ENCODE results near the gene HEXA.

Gene HEXA

DNA sequence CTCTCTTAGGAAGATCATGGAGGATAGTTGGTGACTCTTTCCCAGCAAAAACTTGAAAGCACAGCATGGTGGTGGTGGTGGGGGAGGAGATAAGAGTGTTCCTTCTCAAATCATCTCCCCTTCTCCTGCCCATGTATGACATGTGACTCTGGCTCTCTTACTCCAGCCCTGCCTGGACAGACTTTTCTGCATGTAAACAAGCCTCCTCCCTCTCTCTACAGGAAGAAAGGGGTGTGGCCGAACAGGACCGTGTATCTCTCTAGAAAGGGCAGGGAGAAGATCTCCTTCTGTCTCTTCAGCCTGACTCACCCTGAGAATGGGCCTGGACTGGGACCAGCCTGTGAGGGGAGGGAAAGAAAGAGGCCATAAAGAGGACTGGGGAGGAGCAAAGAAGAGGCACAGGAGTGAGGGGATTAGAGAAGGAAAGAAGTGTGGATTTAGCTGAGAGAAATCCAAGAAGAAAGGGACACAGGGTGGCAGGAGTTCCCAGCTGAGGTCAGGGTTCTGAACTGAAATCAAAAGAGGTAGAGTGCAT, 57.3 kb downstream of the HEXA start:
- DNase-seq = no peak

DNA sequence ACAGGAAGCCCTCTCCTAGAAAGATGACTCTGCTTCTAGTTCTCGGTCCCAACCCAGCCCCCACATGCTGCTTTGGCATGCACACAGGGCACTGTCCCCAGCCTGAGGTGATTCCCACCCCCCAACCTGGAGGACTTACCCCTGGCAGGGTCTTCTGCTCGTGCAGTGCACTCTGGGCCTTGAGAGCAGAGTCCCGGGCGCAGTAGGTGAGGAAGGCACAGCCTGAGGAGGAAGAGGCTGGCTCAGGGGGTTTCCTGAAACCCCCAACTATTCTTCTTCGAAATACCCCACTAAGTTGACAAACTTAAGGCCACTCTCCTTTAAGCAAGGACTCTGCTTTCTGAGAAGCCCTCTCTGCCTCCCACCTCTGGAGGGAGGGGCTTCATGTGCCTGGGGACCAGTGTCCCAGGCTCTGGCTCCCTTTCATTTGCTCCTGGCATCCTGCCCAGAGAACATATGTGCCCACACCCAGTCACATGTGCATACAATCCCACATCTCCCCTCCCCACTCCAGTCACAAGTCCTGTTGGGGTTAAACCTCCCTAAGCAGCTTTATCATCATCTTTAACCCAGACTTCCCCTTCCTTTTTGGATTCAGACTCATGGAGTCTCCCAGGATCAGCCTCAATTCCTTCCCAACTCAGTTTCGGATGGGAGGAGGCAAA, 60.0 kb downstream of the HEXA start:
- DNase-seq = no peak

DNA sequence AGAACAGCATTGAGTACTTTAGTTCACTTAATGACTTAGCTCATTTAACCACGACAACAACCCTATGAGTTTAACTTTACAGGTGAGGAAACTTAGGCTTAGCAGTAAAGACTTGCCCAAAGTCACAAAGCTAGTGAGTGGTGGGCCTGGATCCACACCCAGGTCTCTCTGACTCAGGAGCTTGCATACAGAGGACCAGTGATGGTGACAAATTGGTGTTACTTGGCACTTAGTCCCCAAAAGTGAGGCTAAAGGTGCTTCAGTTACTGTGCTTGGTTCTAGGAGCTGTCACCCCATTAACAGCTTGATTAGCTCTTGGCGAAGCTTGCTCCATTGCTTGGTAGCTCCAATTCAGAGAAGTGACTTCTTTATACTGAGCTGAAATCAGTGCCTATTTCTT, 61.9 kb downstream of the HEXA start:
- DNase-seq = no peak

DNA sequence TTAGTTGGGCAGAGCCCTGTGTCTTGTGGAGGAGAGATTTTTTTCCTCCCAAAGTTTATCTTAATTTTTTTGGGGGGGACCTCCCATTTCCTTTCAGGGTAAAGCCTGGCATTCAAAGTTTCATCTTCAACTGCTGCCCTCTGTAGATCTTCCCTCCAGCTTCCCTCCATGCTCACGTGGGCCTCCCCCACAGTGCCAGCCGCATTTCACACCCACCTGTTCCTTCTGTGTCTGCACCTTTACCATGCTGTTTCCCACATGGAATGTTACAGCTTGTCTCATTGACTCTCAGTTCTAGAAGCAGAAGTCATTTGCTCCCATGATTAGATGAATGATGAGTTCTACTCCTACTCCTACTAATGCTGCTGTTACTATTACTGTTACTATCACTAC, 62.4 kb downstream of the HEXA start:
- DNase-seq = no peak

DNA sequence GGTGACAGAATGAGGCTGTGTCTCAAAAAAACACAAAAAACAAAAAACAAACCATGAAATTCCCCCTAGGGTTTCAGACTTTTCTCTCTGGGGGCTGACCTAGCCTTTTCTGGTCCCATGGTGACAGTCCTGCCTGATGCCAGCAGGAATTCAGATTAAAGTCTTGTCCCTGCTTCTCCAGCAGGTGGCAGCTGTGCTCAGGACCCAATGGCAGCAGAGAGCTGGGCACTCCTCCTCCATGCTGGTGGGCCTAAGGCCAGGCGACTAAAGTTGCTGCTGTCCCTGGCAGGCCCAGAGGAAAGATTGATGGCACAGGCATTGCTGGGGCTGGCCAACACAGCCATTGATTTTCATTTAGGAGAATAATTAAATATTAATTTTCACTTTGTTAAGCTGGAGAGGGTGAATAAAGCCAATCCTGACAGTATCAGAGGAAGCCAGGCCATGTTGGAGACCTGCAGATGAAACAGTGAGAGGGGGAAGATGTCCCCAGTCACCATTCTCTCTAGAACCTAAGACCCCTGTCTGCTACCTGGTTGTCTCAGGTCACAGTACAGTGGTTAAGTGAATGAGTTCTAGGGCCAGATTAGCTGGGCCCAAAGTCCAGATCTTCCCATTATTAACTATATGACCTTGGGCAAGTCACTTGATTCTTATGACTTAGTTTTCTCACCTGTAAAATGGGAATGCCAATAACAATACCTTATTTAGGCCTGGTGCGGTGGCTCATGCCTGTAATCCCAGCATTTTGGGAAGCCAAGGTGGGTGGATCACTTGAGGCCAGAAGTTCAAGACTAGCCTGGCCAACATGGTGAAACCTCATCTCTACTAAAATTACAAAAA, 63.0 kb downstream of the HEXA start:
- DNase-seq = peak in 1 of 2 donors; percentile 37

DNA sequence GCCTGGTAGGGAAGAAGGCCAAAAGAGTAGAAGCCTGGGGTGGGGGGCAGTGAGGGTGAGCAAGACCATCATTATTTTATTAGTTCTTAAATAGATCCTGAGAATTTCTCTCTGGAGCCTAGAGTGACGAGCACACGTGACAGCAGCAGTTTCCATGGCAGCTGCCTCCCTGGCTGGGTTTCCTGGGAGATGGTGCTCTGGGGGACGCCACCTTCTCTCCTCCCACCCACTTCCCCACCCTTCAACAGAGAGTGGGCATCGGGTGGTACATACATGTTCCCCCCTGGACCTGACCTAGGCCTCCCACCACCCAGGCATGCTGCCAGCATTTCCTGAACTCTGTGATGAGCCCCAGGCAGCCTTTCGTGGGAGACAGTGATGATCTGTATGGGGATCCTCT, 68.8 kb downstream of the HEXA start:
- no peak for DNase-seq

DNA sequence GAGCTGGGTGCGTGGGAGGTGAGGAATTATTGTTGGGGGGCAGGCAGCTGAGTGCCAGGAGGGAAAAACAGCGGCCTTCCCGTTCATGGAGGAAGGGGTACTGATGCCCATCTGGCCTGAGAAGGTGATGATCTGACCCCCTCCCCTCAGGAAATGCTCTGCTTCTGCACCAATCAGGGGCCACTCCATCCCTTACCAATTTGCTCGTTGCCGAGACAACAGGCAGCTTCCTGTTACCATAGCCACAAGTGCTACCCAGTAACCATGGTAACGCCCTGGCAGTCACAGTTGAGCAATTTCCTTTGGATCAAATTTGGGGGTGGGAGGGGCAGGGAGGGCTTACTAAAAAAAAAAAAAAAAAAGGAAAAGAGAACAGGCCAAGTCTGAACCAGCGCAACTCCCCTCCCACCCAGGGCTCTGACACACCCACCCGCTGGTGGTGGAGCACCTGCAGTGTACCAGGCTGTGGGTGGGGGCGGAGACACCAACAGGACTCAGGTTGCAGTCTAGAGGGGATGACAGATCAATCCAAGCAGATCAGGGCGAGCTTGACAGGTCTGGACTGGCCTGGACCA, 69.5 kb downstream of the HEXA start:
- peak in 1 of 2 donors; percentile 31 for DNase-seq

DNA sequence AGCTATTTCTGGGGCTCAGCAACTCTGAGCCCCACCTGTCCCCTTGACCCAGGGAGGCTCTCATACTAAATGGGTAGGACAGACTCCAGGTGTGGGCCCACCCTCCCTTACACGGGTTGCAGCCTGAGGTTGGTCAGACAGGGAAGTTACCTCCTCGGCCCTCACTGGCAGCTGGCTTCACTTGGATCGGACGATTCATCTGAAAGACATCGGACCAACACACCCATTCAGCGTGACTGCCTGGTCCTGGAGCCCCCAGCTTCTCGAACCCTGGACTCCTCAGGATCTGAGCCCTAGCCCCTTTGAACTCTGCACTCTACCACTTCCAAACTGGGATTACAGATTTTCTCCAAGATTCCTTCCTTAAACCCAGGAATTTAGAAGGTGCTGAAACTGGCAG, 71.2 kb downstream of the HEXA start:
- DNase-seq = no peak

DNA sequence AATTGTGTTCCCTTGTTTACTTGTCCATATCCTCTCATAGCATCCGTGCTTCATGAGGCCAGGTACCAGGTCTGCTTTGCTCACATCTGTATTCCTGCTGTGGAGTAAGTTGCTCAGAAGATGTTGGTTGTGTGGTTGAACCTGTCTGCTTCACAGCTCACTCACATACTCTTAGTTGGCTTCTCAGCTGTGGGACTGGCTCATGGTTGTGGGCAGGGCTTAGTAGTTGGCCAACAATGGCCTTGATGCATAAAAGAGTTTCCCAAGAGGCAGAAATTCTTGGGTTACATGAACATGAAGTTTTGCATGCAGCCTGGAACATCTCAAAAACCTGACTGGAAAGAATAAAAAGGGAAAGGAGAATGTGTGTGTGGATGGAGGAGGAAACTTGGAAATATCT, 72.9 kb downstream of the HEXA start:
- no peak for DNase-seq

Data from hippocampal formation (tissue), 2 donors.